CD4-positive, alpha-beta T cell (primary cell): ENCODE results near the gene VWF. TPM values are rescaled to one million over a fixed set of nuclear protein-coding genes. Genes with fewer than 3 reads are reported as not detected.
"Not testable (repeated sequence)": the region's sequence is repeated elsewhere in the genome, so short reads cannot be mapped to it uniquely, and the experiment has no call there.

Experiments
- ATAC-seq: fragments of 200-7000 bp; cut with Tn5 transposase; one replicate; pipeline ENCODE4 v1.10.0; 2022; ENCODE audit warnings: mild to moderate bottlenecking; ENCODE audit not compliant: poor library complexity
- CTCF ChIA-PET: fragments of 350-600 bp; sonication (Branson Sonifier 250); formaldehyde crosslinking; loops from one replicate; lab custom pipeline; 2021; ENCODE audit warnings: antibody characterized with exemption, inconsistent platforms; lab: Charles Lee
- POLR2A ChIA-PET: fragments of 350-600 bp; sonication (Branson Sonifier 250); formaldehyde crosslinking; loops from one replicate; lab custom pipeline; 2021; ENCODE audit warnings: antibody characterized with exemption, inconsistent platforms; lab: Charles Lee
- DNase-seq, 14 experiments: peaks; one replicate each; pipeline ENCODE4 v3.0.0-alpha.2; 2013 to 2020; ENCODE audit warnings: mixed read lengths in 2 of 14
- H3K27ac ChIP-seq, 2 donors: one replicate each; pipeline versions ENCODE4 v1.5.1 to v1.7.0; 2013; ENCODE audit warnings: low read length in 2 of 2, low read depth in 1 of 2, mild to moderate bottlenecking in 1 of 2
- H3K27me3 ChIP-seq, 2 experiments: 1 replicate in 1 of 2; 2 replicates in 1 of 2; pipeline versions ENCODE4 v1.6.1 to v1.7.0; 2013; ENCODE audit warnings: low read length in 2 of 2, control low read depth in 1 of 2, mild to moderate bottlenecking in 1 of 2, moderate library complexity in 1 of 2; ENCODE audit not compliant: insufficient read depth in 2 of 2, control insufficient read depth in 1 of 2
- H3K36me3 ChIP-seq: one replicate; pipeline ENCODE4 v1.6.1; 2013; ENCODE audit warnings: low read length, control low read depth; ENCODE audit not compliant: insufficient read depth
- H3K4me1 ChIP-seq: one replicate; pipeline ENCODE4 v1.6.1; 2013; ENCODE audit warnings: low read length, control low read depth; ENCODE audit not compliant: insufficient read depth
- H3K4me3 ChIP-seq: one replicate; pipeline ENCODE4 v1.5.1; 2013; ENCODE audit warnings: mild to moderate bottlenecking, low read length, moderate library complexity
- H3K9me3 ChIP-seq, 2 experiments: 1 replicate in 1 of 2; 2 replicates in 1 of 2; pipeline versions ENCODE4 v1.6.1 to v1.7.0; 2013; ENCODE audit warnings: low read length in 2 of 2, mild to moderate bottlenecking in 2 of 2, control low read depth in 1 of 2, moderate library complexity in 1 of 2; ENCODE audit not compliant: control insufficient read depth in 1 of 2, insufficient read depth in 1 of 2
- H3K27ac Mint-ChIP-seq: one replicate; pipeline ENCODE4 v1.8.0; 2020; ENCODE audit warnings: mixed read lengths
- H3K27me3 Mint-ChIP-seq: one replicate; pipeline ENCODE4 v1.8.0; 2021; ENCODE audit warnings: mixed read lengths
- H3K36me3 Mint-ChIP-seq: one replicate; pipeline ENCODE4 v1.8.0; 2021; ENCODE audit warnings: low read depth, mixed read lengths
- H3K4me1 Mint-ChIP-seq: one replicate; pipeline ENCODE4 v1.8.0; 2021; ENCODE audit warnings: low read depth, mixed read lengths
- H3K4me3 Mint-ChIP-seq: one replicate; pipeline ENCODE4 v1.8.0; 2020; ENCODE audit warnings: mild to moderate bottlenecking, mixed read lengths
- H3K9me3 Mint-ChIP-seq: one replicate; pipeline ENCODE4 v1.8.0; 2020; ENCODE audit warnings: mixed read lengths
- intact Hi-C, 2 experiments: fragments of 100-400 bp; cut with DNase I in 1 of 2; cut with micrococcal nuclease in 1 of 2; formaldehyde crosslinking; loops; one replicate each; pipeline versions ENCODE4 v1.15.1 to v1.9.0; 2023 to 2025; cut with DNase I, micrococcal nuclease
- total RNA-seq, 174 experiments: library from RNA in 2 of 174; stranded (reverse) in 2 of 174; gene quantifications; one replicate each; pipeline ENCODE4 v1.2.3 and lab custom pipeline; 2021 to 2026
- TF ChIP-seq, protein P1 (sequence below): fragments of 200-600 bp; IDR thresholded peaks from one replicate; pipeline ENCODE4 v1.8.0; 2022; ENCODE audit warnings: antibody characterized with exemption, mild to moderate bottlenecking

VWF gene
- total RNA-seq, 2 experiments from 2014 or later: 0.20 TPM; not detected in 1

GRCh38 chr12:6016756-6017155 is 107.7 kb downstream of the VWF start:
- H3K4me1 ChIP-seq: no peaks in the 10 kb centered on the region
- H3K36me3 ChIP-seq: no peaks in the 10 kb centered on the region
- H3K27ac ChIP-seq: no peak overlapping the region
- no peaks in the 10 kb centered on the region for H3K27me3 Mint-ChIP-seq
- H3K4me3 ChIP-seq: no peak overlapping the region
- no peak overlapping the region for H3K4me3 Mint-ChIP-seq
- ChIA-PET CTCF (no interaction called here), POLR2A (no interaction called here)
- H3K9me3 Mint-ChIP-seq: no peaks in the 10 kb centered on the region
- H3K4me1 Mint-ChIP-seq: no peaks in the 10 kb centered on the region
- no peaks in the 10 kb centered on the region for H3K27me3 ChIP-seq
- intact Hi-C loops: no loop called here
- ATAC-seq (no peak), DNase-seq (no peak)
- H3K36me3 Mint-ChIP-seq: no peaks in the 10 kb centered on the region
- no peak overlapping the region for H3K27ac Mint-ChIP-seq
- TF ChIP-seq, protein P1, sequence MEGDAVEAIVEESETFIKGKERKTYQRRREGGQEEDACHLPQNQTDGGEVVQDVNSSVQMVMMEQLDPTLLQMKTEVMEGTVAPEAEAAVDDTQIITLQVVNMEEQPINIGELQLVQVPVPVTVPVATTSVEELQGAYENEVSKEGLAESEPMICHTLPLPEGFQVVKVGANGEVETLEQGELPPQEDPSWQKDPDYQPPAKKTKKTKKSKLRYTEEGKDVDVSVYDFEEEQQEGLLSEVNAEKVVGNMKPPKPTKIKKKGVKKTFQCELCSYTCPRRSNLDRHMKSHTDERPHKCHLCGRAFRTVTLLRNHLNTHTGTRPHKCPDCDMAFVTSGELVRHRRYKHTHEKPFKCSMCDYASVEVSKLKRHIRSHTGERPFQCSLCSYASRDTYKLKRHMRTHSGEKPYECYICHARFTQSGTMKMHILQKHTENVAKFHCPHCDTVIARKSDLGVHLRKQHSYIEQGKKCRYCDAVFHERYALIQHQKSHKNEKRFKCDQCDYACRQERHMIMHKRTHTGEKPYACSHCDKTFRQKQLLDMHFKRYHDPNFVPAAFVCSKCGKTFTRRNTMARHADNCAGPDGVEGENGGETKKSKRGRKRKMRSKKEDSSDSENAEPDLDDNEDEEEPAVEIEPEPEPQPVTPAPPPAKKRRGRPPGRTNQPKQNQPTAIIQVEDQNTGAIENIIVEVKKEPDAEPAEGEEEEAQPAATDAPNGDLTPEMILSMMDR: no peak
- no peaks in the 10 kb centered on the region for H3K9me3 ChIP-seq

DNA sequence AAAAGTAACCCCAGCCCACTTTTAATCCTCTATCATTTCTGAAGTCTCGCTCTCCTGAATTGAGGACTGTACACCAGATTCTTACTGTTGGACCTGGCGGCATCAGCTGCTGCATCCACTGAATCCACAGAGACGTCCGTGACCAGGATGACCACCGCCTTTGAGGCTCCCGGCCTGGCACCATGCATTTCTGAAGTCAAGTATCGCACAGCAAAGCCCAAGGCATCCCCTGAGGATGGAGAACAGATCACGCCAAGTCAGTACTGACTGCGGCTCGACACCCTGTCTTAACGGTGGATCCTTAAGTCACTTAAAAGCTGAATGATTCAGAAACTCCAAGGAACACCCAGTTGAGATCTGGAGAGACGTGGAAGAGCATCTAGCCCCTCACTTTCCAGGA is 108.5 kb downstream of the VWF start:
- POLR2A ChIA-PET: not testable (repeated sequence)

DNA sequence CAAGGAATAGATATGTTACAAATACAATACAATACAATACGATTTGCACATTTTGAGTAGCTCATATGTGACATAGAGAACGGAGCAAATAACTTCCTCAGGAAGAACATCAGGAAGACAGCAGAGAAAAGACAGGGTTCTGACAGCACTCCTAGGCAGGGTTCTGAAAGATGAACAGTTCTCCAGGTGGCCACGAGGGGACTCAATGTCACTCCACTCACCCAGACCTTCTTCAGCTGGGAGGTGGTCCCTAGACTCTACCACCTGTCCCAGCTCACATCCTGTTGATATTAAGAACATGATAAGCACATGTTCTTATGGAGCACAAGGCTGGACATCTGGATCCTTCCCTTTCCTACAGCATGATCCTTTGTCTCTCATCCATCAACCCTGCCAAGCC is 109.2 kb downstream of the VWF start:
- H3K36me3 Mint-ChIP-seq, H3K27ac ChIP-seq, H3K4me1 Mint-ChIP-seq, CTCF ChIA-PET, POLR2A ChIA-PET, H3K4me1 ChIP-seq, H3K27ac Mint-ChIP-seq, DNase-seq, ATAC-seq, intact Hi-C loops, H3K9me3 Mint-ChIP-seq, H3K36me3 ChIP-seq, H3K27me3 ChIP-seq, H3K27me3 Mint-ChIP-seq, H3K4me3 ChIP-seq, H3K4me3 Mint-ChIP-seq, H3K9me3 ChIP-seq: not testable (repeated sequence)

More for the DNA sequence above, 108.5 kb downstream of the VWF start:
- H3K4me3 Mint-ChIP-seq, H3K27ac ChIP-seq, H3K9me3 Mint-ChIP-seq, H3K4me1 ChIP-seq, H3K4me3 ChIP-seq, H3K4me1 Mint-ChIP-seq, H3K9me3 ChIP-seq, H3K36me3 Mint-ChIP-seq, H3K27me3 Mint-ChIP-seq, H3K27me3 ChIP-seq, ATAC-seq, DNase-seq, CTCF ChIA-PET, intact Hi-C loops, H3K27ac Mint-ChIP-seq, H3K36me3 ChIP-seq: not testable (repeated sequence)

DNA sequence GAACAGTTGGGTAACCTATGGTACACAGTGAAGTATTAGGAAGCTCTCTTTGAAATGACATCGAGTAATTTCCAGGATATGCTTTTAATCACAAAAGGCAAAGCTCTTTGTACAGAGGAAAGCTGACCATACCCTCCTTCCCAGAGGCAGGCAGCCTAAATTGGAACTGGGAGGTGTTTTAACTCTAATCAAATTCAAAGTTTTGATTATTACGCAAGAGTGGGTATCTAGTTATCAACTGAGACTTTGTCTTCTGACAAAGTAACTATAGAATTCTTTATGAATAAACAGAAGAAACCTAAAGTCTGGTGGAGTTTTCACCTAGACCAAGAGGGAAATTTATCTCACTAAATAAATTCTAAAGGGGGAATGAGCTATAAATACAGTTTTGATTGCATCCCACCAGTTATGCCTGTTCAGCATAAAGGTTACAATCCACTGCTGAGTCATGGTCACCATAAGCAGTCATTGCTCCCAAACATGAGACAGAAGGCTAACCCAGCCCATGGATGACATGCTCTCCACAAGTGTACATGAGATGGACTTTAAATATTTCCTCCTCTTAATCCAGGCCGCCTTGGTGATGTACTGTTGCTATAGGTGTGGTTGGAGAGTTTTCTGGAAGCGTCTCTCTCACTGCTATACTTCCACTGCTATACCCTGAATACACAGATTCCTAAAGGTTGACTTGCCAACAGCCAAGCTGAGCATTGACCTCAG is 113.7 kb downstream of the VWF start:
- H3K36me3 ChIP-seq, H3K4me1 ChIP-seq, POLR2A ChIA-PET, H3K4me1 Mint-ChIP-seq, intact Hi-C loops, H3K27ac Mint-ChIP-seq, H3K27me3 Mint-ChIP-seq, H3K36me3 Mint-ChIP-seq, H3K4me3 ChIP-seq, H3K4me3 Mint-ChIP-seq, H3K9me3 Mint-ChIP-seq, H3K27me3 ChIP-seq, H3K27ac ChIP-seq, DNase-seq, ATAC-seq, CTCF ChIA-PET, H3K9me3 ChIP-seq: not testable (repeated sequence)
